ENCODE measurements around the gene MYO5B. TPM values are rescaled to one million over a fixed set of nuclear protein-coding genes. Genes with fewer than 3 reads are reported as not detected.

MYO5B gene
- total and polyA plus RNA-seq, 9 of the 15 experiments (the other 6 are each of a cell fraction or from before 2014, with no cell fraction given) = 0.07 to 0.42 (median 0.28) TPM

DNA sequence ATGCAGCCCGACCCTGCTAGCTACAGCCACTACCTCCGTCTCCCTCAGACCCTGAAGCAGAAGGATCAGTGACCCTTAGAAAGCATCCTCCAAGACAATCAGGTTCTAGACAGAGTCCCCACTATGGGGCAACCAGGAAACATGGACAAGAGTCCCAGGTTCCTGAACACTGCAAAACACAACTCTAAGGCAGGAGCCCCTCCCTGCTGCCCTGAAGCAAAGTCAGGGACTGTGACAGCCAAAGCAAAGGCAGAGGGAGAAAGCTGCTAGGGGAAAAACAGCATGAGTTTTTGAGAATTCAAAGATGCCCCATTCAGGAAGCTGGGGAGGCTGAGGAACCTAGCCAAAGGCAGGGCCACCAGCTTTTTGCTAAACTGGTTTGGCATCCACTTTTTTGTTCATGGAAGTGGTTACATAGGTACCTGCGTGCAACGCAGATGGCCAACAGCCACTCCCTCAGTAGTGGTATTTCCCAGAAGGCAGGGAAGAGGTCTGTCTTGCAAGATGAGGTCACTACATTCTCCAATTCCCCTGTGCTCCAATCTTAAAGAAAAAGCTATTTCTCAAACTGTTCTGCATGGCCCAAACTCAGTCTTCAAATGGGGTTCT, 33.2 kb downstream of the MYO5B start (continued):
- TF ChIP-seq, protein P1, sequence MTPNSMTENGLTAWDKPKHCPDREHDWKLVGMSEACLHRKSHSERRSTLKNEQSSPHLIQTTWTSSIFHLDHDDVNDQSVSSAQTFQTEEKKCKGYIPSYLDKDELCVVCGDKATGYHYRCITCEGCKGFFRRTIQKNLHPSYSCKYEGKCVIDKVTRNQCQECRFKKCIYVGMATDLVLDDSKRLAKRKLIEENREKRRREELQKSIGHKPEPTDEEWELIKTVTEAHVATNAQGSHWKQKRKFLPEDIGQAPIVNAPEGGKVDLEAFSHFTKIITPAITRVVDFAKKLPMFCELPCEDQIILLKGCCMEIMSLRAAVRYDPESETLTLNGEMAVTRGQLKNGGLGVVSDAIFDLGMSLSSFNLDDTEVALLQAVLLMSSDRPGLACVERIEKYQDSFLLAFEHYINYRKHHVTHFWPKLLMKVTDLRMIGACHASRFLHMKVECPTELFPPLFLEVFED (CRISPR knock-in tag; conservative IDR thresholded peaks at IDR 0.05) = no peak
- TF ChIP-seq, protein P2, sequence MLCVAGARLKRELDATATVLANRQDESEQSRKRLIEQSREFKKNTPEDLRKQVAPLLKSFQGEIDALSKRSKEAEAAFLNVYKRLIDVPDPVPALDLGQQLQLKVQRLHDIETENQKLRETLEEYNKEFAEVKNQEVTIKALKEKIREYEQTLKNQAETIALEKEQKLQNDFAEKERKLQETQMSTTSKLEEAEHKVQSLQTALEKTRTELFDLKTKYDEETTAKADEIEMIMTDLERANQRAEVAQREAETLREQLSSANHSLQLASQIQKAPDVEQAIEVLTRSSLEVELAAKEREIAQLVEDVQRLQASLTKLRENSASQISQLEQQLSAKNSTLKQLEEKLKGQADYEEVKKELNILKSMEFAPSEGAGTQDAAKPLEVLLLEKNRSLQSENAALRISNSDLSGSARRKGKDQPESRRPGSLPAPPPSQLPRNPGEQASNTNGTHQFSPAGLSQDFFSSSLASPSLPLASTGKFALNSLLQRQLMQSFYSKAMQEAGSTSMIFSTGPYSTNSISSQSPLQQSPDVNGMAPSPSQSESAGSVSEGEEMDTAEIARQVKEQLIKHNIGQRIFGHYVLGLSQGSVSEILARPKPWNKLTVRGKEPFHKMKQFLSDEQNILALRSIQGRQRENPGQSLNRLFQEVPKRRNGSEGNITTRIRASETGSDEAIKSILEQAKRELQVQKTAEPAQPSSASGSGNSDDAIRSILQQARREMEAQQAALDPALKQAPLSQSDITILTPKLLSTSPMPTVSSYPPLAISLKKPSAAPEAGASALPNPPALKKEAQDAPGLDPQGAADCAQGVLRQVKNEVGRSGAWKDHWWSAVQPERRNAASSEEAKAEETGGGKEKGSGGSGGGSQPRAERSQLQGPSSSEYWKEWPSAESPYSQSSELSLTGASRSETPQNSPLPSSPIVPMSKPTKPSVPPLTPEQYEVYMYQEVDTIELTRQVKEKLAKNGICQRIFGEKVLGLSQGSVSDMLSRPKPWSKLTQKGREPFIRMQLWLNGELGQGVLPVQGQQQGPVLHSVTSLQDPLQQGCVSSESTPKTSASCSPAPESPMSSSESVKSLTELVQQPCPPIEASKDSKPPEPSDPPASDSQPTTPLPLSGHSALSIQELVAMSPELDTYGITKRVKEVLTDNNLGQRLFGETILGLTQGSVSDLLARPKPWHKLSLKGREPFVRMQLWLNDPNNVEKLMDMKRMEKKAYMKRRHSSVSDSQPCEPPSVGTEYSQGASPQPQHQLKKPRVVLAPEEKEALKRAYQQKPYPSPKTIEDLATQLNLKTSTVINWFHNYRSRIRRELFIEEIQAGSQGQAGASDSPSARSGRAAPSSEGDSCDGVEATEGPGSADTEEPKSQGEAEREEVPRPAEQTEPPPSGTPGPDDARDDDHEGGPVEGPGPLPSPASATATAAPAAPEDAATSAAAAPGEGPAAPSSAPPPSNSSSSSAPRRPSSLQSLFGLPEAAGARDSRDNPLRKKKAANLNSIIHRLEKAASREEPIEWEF (CRISPR knock-in tag; IDR thresholded peaks at IDR 0.05) = no peak
- TF ChIP-seq RBBP5 (IDR thresholded peaks at IDR 0.05; ENCODE audit: borderline replicate concordance, insufficient read depth, low read length, poor library complexity, severe bottlenecking) = no peak
- no peak for TF ChIP-seq ZNF174 (CRISPR knock-in tag; IDR thresholded peaks at IDR 0.05)
- TF ChIP-seq RNF2 (IDR thresholded peaks at IDR 0.05) = no peak
- TF ChIP-seq ILF3 (IDR thresholded peaks at IDR 0.05; ENCODE audit: borderline replicate concordance) = no peak
- no peak for TF ChIP-seq ZNF778 (CRISPR knock-in tag; IDR thresholded peaks at IDR 0.05)
